Kidney epithelial cell (primary cell): ENCODE data around the gene NXT2. TPM values are rescaled to one million over a fixed set of nuclear protein-coding genes. Genes with fewer than 3 reads are reported as not detected.

Experiments used
- DNase-seq: peaks from one replicate; pipeline ENCODE4 v3.0.0-alpha.2; 2010; ENCODE audit warnings: low read depth
- H3K27me3 ChIP-seq: 2 replicates; pipeline ENCODE4 v1.6.0; 2011; ENCODE audit warnings: low read length; ENCODE audit not compliant: control insufficient read depth, insufficient read depth
- H3K36me3 ChIP-seq: 2 replicates; pipeline ENCODE4 v1.5.1; 2011; ENCODE audit warnings: low read length; ENCODE audit not compliant: control insufficient read depth, insufficient read depth
- H3K4me3 ChIP-seq: 2 replicates; pipeline ENCODE4 v1.5.1; 2011; ENCODE audit warnings: low read depth, mild to moderate bottlenecking, control low read depth, low read length
- total RNA-seq: library from RNA; depleted of rRNA; stranded (reverse); fragments of >200 nt; gene quantifications from 2 replicates; pipeline ENCODE4 v1.2.3, GENCODE V29; 2015
- TF ChIP-seq, protein P1 (sequence below): IDR thresholded peaks from 2 replicates; pipeline ENCODE4 v1.5.1; 2011; ENCODE audit warnings: mild to moderate bottlenecking, moderate library complexity, low read length, control low read depth, inconsistent platforms; ENCODE audit not compliant: insufficient read depth, poor library complexity, severe bottlenecking

Gene NXT2
- total RNA-seq, 1 donor from 2014 or later, result 7.6 TPM

GRCh38 chrX:109508915-109509314 is 27.7 kb upstream of the NXT2 start:
- TF ChIP-seq, protein P1, sequence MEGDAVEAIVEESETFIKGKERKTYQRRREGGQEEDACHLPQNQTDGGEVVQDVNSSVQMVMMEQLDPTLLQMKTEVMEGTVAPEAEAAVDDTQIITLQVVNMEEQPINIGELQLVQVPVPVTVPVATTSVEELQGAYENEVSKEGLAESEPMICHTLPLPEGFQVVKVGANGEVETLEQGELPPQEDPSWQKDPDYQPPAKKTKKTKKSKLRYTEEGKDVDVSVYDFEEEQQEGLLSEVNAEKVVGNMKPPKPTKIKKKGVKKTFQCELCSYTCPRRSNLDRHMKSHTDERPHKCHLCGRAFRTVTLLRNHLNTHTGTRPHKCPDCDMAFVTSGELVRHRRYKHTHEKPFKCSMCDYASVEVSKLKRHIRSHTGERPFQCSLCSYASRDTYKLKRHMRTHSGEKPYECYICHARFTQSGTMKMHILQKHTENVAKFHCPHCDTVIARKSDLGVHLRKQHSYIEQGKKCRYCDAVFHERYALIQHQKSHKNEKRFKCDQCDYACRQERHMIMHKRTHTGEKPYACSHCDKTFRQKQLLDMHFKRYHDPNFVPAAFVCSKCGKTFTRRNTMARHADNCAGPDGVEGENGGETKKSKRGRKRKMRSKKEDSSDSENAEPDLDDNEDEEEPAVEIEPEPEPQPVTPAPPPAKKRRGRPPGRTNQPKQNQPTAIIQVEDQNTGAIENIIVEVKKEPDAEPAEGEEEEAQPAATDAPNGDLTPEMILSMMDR, result no peak
- Histone ChIP-seq H3K27me3 (no peaks in the 10 kb centered on the region), H3K36me3 (no peaks in the 10 kb centered on the region), H3K4me3 (no peak overlapping the region)
- DNase-seq, result no peak

GRCh38 chrX:109511113-109511512 is 25.5 kb upstream of the NXT2 start:
- no peak for DNase-seq
- TF ChIP-seq, protein P1, result no peak
- Histone ChIP-seq H3K4me3 (no peak overlapping the region), H3K27me3 (no peaks in the 10 kb centered on the region), H3K36me3 (no peaks in the 10 kb centered on the region)

GRCh38 chrX:109519001-109519400 is 17.6 kb upstream of the NXT2 start:
- no peaks in the 10 kb centered on the region for H3K27me3 ChIP-seq
- no peak overlapping the region for H3K4me3 ChIP-seq
- H3K36me3 ChIP-seq, result no peaks in the 10 kb centered on the region
- TF ChIP-seq, protein P1, result no peak
- no peak for DNase-seq

DNA sequence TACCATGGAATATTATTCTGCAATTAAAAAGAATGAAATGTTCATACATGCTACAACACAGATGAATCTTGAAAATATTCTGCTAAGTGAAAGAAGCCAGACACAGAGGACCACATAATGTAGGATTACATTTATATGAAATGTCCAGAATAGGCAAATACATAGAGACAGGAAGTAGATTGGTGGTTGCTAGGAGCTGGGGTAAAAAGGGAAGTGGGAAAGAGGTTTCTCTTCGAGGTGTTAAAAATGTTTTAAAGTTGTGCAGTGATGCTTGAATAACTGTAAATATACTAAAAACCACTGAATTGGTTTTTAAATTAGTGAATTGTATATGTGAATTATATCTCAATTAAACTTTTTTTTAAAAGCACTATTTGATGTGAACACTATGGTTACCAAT is 3.6 kb upstream of the NXT2 start:
- Histone ChIP-seq H3K4me3 (no peak overlapping the region), H3K36me3 (no peaks in the 10 kb centered on the region), H3K27me3 (no peaks in the 10 kb centered on the region)
- TF ChIP-seq, protein P1, result no peak
- no peak for DNase-seq

DNA sequence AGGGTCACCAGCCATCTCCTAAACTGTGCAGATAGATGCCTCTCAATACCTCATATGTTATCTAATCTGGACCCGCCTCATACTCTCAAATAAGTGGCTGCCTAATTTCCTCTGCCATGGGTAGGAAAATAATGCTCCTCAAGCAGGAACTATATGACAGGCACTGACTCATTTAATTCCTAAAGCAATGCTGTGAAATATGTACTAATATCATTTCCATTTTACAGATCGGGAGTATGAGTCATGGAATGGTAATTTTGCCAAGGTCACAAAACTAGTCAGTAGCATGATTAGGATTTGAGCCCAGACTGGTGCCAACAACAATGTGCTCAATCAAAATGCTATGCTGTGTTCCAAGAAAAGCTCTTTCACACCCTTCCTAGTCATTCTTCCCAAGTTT is 3.0 kb upstream of the NXT2 start:
- no peak for DNase-seq
- no peak overlapping the region for H3K4me3 ChIP-seq
- H3K36me3 ChIP-seq, result no peaks in the 10 kb centered on the region
- no peaks in the 10 kb centered on the region for H3K27me3 ChIP-seq
- TF ChIP-seq, protein P1, result no peak

DNA sequence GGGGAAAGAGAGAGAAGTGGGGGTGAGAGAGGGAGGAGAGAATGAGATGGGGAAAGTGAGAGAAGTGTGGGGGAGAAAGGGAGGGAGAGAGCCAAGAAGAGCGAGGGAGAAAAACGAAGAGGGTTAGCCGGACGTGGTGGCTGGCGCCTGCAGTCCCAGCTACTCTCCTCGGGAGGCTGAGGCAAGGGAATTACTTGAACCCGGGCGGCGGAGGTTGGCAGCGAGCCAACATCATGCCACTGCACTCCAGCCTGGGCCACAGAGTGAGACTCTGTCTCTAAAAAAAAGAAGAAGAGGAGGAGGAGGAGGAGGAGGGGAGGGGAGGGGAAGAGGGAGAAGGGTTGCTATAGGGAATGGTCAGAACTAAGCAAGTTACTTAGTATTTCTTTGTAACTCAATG is 1.7 kb upstream of the NXT2 start:
- Histone ChIP-seq H3K36me3 (no peaks in the 10 kb centered on the region), H3K27me3 (no peaks in the 10 kb centered on the region), H3K4me3 (no peak overlapping the region)
- DNase-seq, result no peak
- TF ChIP-seq, protein P1, result no peak
